GM23338 (cell line): Measurements from ENCODE around the gene DUSP9. TPM values are rescaled to one million over a fixed set of nuclear protein-coding genes. Genes with fewer than 3 reads are reported as not detected.

ENCODE experiments used
- ATAC-seq: fragments of 200-7000 bp; cut with Tn5 transposase; 3 replicates; pipeline ENCODE4 v1.9.1; 2020
- DNase-seq: peaks from one replicate; pipeline ENCODE4 v3.0.0-alpha.2; 2015; ENCODE audit warnings: low spot score
- H2AFZ ChIP-seq: fragments of 200-600 bp; sonication (generic); 2 replicates; pipeline ENCODE4 v1.8.0; 2016; ENCODE audit warnings: antibody characterized with exemption, mild to moderate bottlenecking, moderate library complexity
- H3F3A ChIP-seq: fragments of 200-600 bp; sonication (generic); replicated peaks from 2 replicates; pipeline ENCODE4 v1.8.0; 2017; ENCODE audit warnings: antibody characterized with exemption, mixed run types, low read depth
- H3K27ac ChIP-seq: fragments of 200-600 bp; sonication (generic); 2 replicates; pipeline ENCODE4 v1.6.1; 2016; ENCODE audit warnings: low read depth
- H3K27me3 ChIP-seq: fragments of 200-600 bp; sonication (generic); 2 replicates; pipeline ENCODE4 v1.8.0; 2016; ENCODE audit warnings: mild to moderate bottlenecking, mixed run types, moderate library complexity; ENCODE audit not compliant: insufficient read depth
- H3K36me3 ChIP-seq: fragments of 200-600 bp; sonication (generic); 2 replicates; pipeline ENCODE4 v1.8.0; 2016; ENCODE audit warnings: mild to moderate bottlenecking; ENCODE audit not compliant: insufficient read depth
- H3K4me1 ChIP-seq: fragments of 200-600 bp; sonication (generic); 2 replicates; pipeline ENCODE4 v1.8.0; 2016; ENCODE audit warnings: mild to moderate bottlenecking, moderate library complexity; ENCODE audit not compliant: insufficient read depth
- H3K4me2 ChIP-seq: fragments of 200-600 bp; sonication (generic); 2 replicates; pipeline ENCODE4 v1.7.1; 2017; ENCODE audit warnings: mixed run types
- H3K4me3 ChIP-seq: fragments of 200-600 bp; sonication (generic); 2 replicates; pipeline ENCODE4 v1.6.1; 2016; ENCODE audit warnings: mixed run types
- H3K79me2 ChIP-seq: fragments of 200-600 bp; sonication (generic); replicated peaks from 2 replicates; pipeline ENCODE4 v1.8.0; 2017; ENCODE audit warnings: mild to moderate bottlenecking; ENCODE audit not compliant: insufficient read depth
- H3K9me2 ChIP-seq: fragments of 200-600 bp; sonication (generic); 2 replicates; pipeline ENCODE4 v1.8.0; 2017; ENCODE audit not compliant: insufficient read depth
- H4K20me1 ChIP-seq: fragments of 200-600 bp; sonication (generic); replicated peaks from 2 replicates; pipeline ENCODE4 v1.8.0; 2017; ENCODE audit warnings: mild to moderate bottlenecking; ENCODE audit not compliant: insufficient read depth
- H3K27ac Mint-ChIP-seq: 2 replicates; pipeline ENCODE4 v1.8.0; 2020; ENCODE audit warnings: inconsistent platforms, mild to moderate bottlenecking, moderate library complexity, mixed read lengths
- H3K27me3 Mint-ChIP-seq: 3 replicates; pipeline ENCODE4 v1.8.0; 2022; ENCODE audit warnings: low read depth, mild to moderate bottlenecking, moderate library complexity, mixed read lengths, inconsistent platforms; ENCODE audit not compliant: insufficient read depth, poor library complexity
- H3K36me3 Mint-ChIP-seq: 3 replicates; pipeline ENCODE4 v1.8.0; 2021; ENCODE audit warnings: low read depth, mild to moderate bottlenecking, inconsistent platforms, moderate library complexity, mixed read lengths
- H3K4me1 Mint-ChIP-seq: 3 replicates; pipeline ENCODE4 v1.8.0; 2020; ENCODE audit warnings: mild to moderate bottlenecking, inconsistent platforms, mixed read lengths
- H3K4me3 Mint-ChIP-seq: 3 replicates; pipeline ENCODE4 v1.8.0; 2021; ENCODE audit warnings: moderate library complexity, mild to moderate bottlenecking, inconsistent platforms, mixed read lengths
- H3K9me3 Mint-ChIP-seq: 3 replicates; pipeline ENCODE4 v1.8.0; 2020; ENCODE audit warnings: moderate library complexity, mild to moderate bottlenecking, inconsistent platforms, mixed read lengths
- EZH2 ChIP-seq: fragments of 200-600 bp; sonication (generic); IDR thresholded peaks from one replicate; pipeline ENCODE4 v1.8.0; 2017; ENCODE audit warnings: antibody characterized with exemption, mild to moderate bottlenecking, low read depth; ENCODE audit not compliant: unreplicated experiment
- NANOG ChIP-seq: IDR thresholded peaks from 2 replicates; pipeline ENCODE4 v1.6.1; 2016; ENCODE audit warnings: antibody characterized with exemption, borderline replicate concordance
- POLR2AphosphoS5 ChIP-seq: IDR thresholded peaks from 2 replicates; pipeline ENCODE4 v1.6.1; 2016; ENCODE audit warnings: antibody characterized with exemption, low read depth
- ZNF331 ChIP-seq: fragments of 250-450 bp; sonication (Bioruptor Pico); IDR thresholded peaks from 2 replicates; pipeline ENCODE4 v1.5.0; 2020; ENCODE audit warnings: low read depth, mild to moderate bottlenecking, moderate library complexity
- polyA plus RNA-seq: library from polyadenylated mRNA; unstranded; fragments of >200 nt; fragmentation: Nextera tagmentation; extraction: Ambion mirVana; gene quantifications from 2 replicates; pipeline ENCODE4 v1.2.1, GENCODE V29; 2016
- total RNA-seq: library from RNA; depleted of rRNA; stranded (reverse); fragments of >200 nt; shearing (Covaris generic); gene quantifications from 2 replicates; pipeline ENCODE4 v1.2.3, GENCODE V29; 2014
- TF ChIP-seq, protein P1 (sequence below): IDR thresholded peaks from one replicate; pipeline ENCODE4 v1.6.1; 2018; ENCODE audit warnings: antibody characterized with exemption; ENCODE audit not compliant: unreplicated experiment
- TF ChIP-seq, protein P2 (sequence below): IDR thresholded peaks from 2 replicates; pipeline ENCODE4 v1.6.1; 2016; ENCODE audit warnings: antibody characterized with exemption
- TF ChIP-seq, protein P3 (sequence below), 2 experiments: fragments of 200-600 bp in 1 of 2; sonication (generic) in 1 of 2; conservative IDR thresholded peaks; 2 replicates each; pipeline versions ENCODE4 v1.5.1 to v1.6.1; 2016 to 2017; ENCODE audit warnings: antibody characterized with exemption in 2 of 2, low read depth in 2 of 2, mild to moderate bottlenecking in 2 of 2, moderate library complexity in 1 of 2

Gene DUSP9
- total and polyA plus RNA-seq, 2 experiments from 2014 or later: 0.71 to 3.9 TPM

DNA sequence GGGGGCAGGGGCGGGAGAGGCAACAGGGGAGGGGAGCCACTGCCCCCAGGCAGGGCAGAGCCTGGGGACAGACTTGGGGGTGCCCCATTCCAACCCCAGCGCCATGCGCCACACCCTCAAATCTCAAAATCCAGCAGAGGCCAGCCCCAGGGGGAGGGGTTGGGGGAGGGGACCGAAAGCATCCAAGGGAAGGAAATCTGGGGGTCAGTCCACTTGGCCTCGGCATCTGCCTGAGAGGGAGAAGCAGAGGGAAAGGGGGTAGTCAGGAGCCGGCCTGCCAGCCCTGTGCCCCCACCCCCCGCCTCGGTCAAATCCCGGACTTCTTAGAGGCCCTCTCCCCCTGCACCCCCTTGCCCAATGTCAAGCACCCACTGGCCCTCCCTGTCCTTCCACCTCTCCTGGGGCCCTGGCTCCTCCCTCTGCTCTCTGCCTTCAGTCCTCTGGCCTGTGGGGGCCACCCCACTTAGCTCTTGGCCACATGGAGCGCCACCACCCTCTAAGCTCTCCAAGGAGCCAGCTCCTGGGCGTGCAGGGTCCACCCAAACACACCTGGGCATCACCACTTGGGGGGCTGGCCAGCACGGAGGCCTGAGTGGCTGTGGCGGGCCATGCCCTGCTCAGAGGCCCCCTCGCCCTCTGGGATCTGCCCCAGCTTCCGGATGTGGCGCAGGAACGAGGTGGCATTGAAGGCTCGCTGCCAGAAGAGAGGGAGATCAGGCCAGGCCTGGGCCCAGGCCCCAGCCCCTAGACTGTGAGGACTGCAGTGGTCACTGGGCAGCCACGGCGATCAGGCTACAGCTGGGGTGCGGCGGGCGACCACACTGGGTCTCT, 23.1 kb downstream of the DUSP9 start:
- H3K27ac ChIP-seq: no peak overlapping the region
- Mint-ChIP-seq H3K4me1 (peaks cover 12% of the 10 kb centered on the region), H3K27me3 (peaks cover 16% of the 10 kb centered on the region), H3K36me3 (no peaks in the 10 kb centered on the region; the same call in 1 of the 3 replicates), H3K9me3 (no peaks in the 10 kb centered on the region), H3K4me3 (no peak overlapping the region), H3K27ac (no peak overlapping the region)
- no peak overlapping the region for H3K4me2 ChIP-seq
- H3K79me2 ChIP-seq: no peaks in the 10 kb centered on the region
- no peaks in the 10 kb centered on the region for H3K4me1 ChIP-seq
- H3K9me2 ChIP-seq: no peaks in the 10 kb centered on the region
- H3F3A ChIP-seq: no peaks in the 10 kb centered on the region
- no peak overlapping the region for H2AFZ ChIP-seq
- H3K36me3 ChIP-seq: no peaks in the 10 kb centered on the region
- no peak for DNase-seq
- no peak for ATAC-seq
- H3K27me3 ChIP-seq: 0 out of 2 replicates have a peak, but pooled peaks cover 2% of the 10 kb centered on the region
- H4K20me1 ChIP-seq: no peaks in the 10 kb centered on the region
- no peak overlapping the region for H3K4me3 ChIP-seq
- no peak for TF ChIP-seq POLR2AphosphoS5
- no peak for TF ChIP-seq EZH2
- TF ChIP-seq, protein P1, sequence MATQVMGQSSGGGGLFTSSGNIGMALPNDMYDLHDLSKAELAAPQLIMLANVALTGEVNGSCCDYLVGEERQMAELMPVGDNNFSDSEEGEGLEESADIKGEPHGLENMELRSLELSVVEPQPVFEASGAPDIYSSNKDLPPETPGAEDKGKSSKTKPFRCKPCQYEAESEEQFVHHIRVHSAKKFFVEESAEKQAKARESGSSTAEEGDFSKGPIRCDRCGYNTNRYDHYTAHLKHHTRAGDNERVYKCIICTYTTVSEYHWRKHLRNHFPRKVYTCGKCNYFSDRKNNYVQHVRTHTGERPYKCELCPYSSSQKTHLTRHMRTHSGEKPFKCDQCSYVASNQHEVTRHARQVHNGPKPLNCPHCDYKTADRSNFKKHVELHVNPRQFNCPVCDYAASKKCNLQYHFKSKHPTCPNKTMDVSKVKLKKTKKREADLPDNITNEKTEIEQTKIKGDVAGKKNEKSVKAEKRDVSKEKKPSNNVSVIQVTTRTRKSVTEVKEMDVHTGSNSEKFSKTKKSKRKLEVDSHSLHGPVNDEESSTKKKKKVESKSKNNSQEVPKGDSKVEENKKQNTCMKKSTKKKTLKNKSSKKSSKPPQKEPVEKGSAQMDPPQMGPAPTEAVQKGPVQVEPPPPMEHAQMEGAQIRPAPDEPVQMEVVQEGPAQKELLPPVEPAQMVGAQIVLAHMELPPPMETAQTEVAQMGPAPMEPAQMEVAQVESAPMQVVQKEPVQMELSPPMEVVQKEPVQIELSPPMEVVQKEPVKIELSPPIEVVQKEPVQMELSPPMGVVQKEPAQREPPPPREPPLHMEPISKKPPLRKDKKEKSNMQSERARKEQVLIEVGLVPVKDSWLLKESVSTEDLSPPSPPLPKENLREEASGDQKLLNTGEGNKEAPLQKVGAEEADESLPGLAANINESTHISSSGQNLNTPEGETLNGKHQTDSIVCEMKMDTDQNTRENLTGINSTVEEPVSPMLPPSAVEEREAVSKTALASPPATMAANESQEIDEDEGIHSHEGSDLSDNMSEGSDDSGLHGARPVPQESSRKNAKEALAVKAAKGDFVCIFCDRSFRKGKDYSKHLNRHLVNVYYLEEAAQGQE: no peak
- TF ChIP-seq, protein P2, sequence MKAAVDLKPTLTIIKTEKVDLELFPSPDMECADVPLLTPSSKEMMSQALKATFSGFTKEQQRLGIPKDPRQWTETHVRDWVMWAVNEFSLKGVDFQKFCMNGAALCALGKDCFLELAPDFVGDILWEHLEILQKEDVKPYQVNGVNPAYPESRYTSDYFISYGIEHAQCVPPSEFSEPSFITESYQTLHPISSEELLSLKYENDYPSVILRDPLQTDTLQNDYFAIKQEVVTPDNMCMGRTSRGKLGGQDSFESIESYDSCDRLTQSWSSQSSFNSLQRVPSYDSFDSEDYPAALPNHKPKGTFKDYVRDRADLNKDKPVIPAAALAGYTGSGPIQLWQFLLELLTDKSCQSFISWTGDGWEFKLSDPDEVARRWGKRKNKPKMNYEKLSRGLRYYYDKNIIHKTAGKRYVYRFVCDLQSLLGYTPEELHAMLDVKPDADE: no peak

DNA sequence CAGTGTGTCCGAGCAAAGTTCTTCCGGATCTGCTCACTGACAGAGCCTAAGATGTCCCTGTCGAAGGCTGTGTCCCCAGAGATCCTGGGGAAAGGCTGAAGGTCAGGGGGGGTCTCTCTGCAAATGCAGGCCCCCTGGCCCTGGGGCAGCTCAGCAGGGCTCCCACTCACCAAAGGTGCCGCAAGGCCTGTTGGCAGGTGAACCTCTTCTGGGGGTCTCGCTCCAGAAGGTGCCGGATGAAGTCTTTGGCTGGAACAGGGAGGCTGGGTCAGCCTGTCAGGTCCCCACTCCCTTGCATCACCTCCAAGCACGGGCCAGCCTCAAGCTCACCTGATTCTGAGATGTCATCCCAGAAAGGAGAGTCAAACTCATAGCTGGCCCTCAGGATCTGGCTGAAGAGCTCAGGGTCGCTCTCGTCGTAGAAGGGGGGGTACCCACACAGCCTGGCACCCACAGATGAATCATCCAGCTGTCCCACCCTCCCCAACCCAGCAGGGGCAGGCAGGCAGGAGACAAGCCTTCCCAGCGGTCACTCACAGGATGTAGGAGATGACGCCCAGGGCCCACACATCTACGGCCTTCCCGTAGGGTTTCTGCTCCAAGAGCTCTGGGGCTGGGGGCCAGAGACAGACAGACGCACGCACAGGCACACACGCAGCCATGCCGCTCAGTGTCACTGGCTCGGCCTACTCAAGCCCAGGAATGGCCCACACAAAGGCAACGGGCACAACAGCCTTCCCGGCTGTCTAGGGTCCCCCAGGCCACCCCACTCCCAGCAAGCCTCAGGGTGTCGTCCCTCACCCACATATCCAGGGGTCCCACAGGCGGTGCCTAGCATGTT, 24.0 kb downstream of the DUSP9 start:
- Histone ChIP-seq H3K4me1 (no peaks in the 10 kb centered on the region), H3K79me2 (no peaks in the 10 kb centered on the region), H2AFZ (no peak overlapping the region), H3K4me2 (no peak overlapping the region), H3K36me3 (no peaks in the 10 kb centered on the region), H3K27me3 (0 out of 2 replicates have a peak, but pooled peaks cover 2% of the 10 kb centered on the region), H3K9me2 (no peaks in the 10 kb centered on the region), H3F3A (no peaks in the 10 kb centered on the region), H3K4me3 (no peak overlapping the region), H3K27ac (no peak overlapping the region), H4K20me1 (no peaks in the 10 kb centered on the region)
- H3K4me1 Mint-ChIP-seq: peaks cover 12% of the 10 kb centered on the region
- ATAC-seq (no peak), DNase-seq (no peak)
- H3K27me3 Mint-ChIP-seq: peaks cover 16% of the 10 kb centered on the region
- no peak overlapping the region for H3K4me3 Mint-ChIP-seq
- TF ChIP-seq NANOG: no peak
- TF ChIP-seq, protein P1: no peak
- TF ChIP-seq, protein P3, sequence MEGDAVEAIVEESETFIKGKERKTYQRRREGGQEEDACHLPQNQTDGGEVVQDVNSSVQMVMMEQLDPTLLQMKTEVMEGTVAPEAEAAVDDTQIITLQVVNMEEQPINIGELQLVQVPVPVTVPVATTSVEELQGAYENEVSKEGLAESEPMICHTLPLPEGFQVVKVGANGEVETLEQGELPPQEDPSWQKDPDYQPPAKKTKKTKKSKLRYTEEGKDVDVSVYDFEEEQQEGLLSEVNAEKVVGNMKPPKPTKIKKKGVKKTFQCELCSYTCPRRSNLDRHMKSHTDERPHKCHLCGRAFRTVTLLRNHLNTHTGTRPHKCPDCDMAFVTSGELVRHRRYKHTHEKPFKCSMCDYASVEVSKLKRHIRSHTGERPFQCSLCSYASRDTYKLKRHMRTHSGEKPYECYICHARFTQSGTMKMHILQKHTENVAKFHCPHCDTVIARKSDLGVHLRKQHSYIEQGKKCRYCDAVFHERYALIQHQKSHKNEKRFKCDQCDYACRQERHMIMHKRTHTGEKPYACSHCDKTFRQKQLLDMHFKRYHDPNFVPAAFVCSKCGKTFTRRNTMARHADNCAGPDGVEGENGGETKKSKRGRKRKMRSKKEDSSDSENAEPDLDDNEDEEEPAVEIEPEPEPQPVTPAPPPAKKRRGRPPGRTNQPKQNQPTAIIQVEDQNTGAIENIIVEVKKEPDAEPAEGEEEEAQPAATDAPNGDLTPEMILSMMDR (conservative IDR thresholded peaks at IDR 0.05; ENCODE audit: low read depth in 2 of 2): no peak
- TF ChIP-seq ZNF331: no peak
- no peaks in the 10 kb centered on the region for H3K9me3 Mint-ChIP-seq
- H3K27ac Mint-ChIP-seq: no peak overlapping the region
- no peaks in the 10 kb centered on the region; the same call in 1 of the 3 replicates for H3K36me3 Mint-ChIP-seq
